Measurements from ENCODE around the gene TBL3.

- no peak for TF ChIP-seq CTCF (IDR thresholded peaks at IDR 0.05; ENCODE audit: low read depth, low read length)
- TF ChIP-seq POLR2A (IDR thresholded peaks at IDR 0.05; ENCODE audit: extremely low read depth, insufficient read length) = no peak
These were observed 27.3 kb downstream of the TBL3 start for GRCh38 chr16:1998852-1999801.

Measured in NB4 (cell line).